Transverse colon (tissue), 4 donors: ENCODE results near the gene TAP1. TPM values are rescaled to one million over a fixed set of nuclear protein-coding genes. Genes with fewer than 3 reads are reported as not detected.

Experiments used
- DNase-seq: peaks from one replicate; pipeline ENCODE4 v3.0.0-alpha.2; 2019
- H3K27ac ChIP-seq, 4 donors: fragments of 200-600 bp; sonication (generic); 2 replicates each; pipeline ENCODE4 v1.5.1; 2016 to 2018; ENCODE audit warnings: inconsistent platforms in 4 of 4
- H3K27me3 ChIP-seq: fragments of 200-600 bp; sonication (generic); 2 replicates; pipeline ENCODE4 v1.5.1; 2017; ENCODE audit warnings: inconsistent platforms
- H3K36me3 ChIP-seq, 4 donors: fragments of 200-600 bp; sonication (generic); 2 replicates each; pipeline ENCODE4 v1.5.1; 2017 to 2019; ENCODE audit warnings: inconsistent platforms in 4 of 4
- H3K4me1 ChIP-seq, 4 donors: fragments of 200-600 bp; sonication (generic); 2 replicates each; pipeline ENCODE4 v1.5.1; 2017 to 2020; ENCODE audit warnings: inconsistent platforms in 4 of 4
- H3K4me3 ChIP-seq, 4 donors: fragments of 200-600 bp; sonication (generic); 1 replicate in 1 of 4; 2 replicates in 3 of 4; pipeline versions ENCODE4 v1.5.1 to v1.6.1; 2017 to 2019; ENCODE audit warnings: inconsistent platforms in 4 of 4
- H3K9me3 ChIP-seq, 2 donors: fragments of 200-600 bp; sonication (generic); 2 replicates each; pipeline ENCODE4 v1.5.1; 2017 to 2019; ENCODE audit warnings: inconsistent platforms in 2 of 2
- CTCF ChIP-seq, 5 experiments: fragments of 200-600 bp in 3 of 5; fragments of 450-650 bp in 2 of 5; sonication (generic) in 3 of 5; IDR thresholded peaks; 1 replicate in 2 of 5; 2 replicates in 3 of 5; pipeline ENCODE4 v1.5.1; 2016 to 2017; ENCODE audit warnings: antibody characterized with exemption in 5 of 5, inconsistent platforms in 3 of 5, mild to moderate bottlenecking in 2 of 5, moderate library complexity in 1 of 5
- EP300 ChIP-seq: sonication (generic); formaldehyde crosslinking; IDR thresholded peaks from one replicate; pipeline ENCODE4 v1.6.1; 2017; ENCODE audit warnings: antibody characterized with exemption, low read depth
- POLR2A ChIP-seq: fragments of 450-650 bp; IDR thresholded peaks from one replicate; pipeline ENCODE4 v1.6.1; 2016; ENCODE audit warnings: antibody characterized with exemption, mild to moderate bottlenecking, moderate library complexity
- POLR2AphosphoS5 ChIP-seq, 3 donors: sonication (generic); formaldehyde crosslinking; IDR thresholded peaks; one replicate each; pipeline ENCODE4 v1.6.1; 2016; ENCODE audit warnings: antibody characterized with exemption in 3 of 3
- WGBS, 2 donors: methylation state at CpG; one replicate each; pipeline ENCODE4 v1.1.5; 2018; ENCODE audit warnings: low coverage in 1 of 2; 5-methylcytosine and 5-hydroxymethylcytosine counted together
- in situ Hi-C, 4 donors: fragments of 200-750 bp; cut with MboI; loops; one replicate each; pipeline versions ENCODE4 v1.15.0 to v1.15.1; 2017; ENCODE audit warnings: low sequenced_read_pairs in 3 of 4, low pct_ligation_motif_present in 1 of 4, low pct_unique_long_range_greater_than_20kb in 1 of 4
- intact Hi-C: fragments of 100-400 bp; cut with DNase I; formaldehyde crosslinking; loops from one replicate; pipeline ENCODE4 v1.15.1; 2023; ENCODE audit warnings: low total_unique reads
- total RNA-seq, 4 donors: library from RNA; depleted of rRNA; stranded (reverse); fragments of >200 nt; gene quantifications; one replicate each; pipeline ENCODE4 v1.1.0, GENCODE V29; 2016

TAP1 gene
- total RNA-seq, 4 donors from 2014 or later: 63.2 to 87.9 (median 75.3) TPM

GRCh38 chr6:32816746-32817204 lies 36.7 kb downstream of the TAP1 start, which contains the start of gene HLA-DOB:
Gene HLA-DOB (minus strand): TSS chr6:32817002. CDS start chr6:32816951, 51 bp downstream.
- Histone ChIP-seq H3K9me3 (no peaks in the 10 kb centered on the region), H3K4me1 (no peaks in the 10 kb centered on the region), H3K27me3 (no peaks in the 10 kb centered on the region), H3K36me3 (no peaks in the 10 kb centered on the region), H3K27ac (peak within 1 kb of the TSS in 3 of 4 donors; percentile 42 to 57 (median 52)), H3K4me3 (peak within 1 kb of the TSS in 1 of 4 donors; percentile 29)
- WGBS, 2 donors: 24% methylated on average over 3 of the region's 3 CpGs; no CpG with 5 or more reads in 1 of the 2 donors
- intact Hi-C loops (no loop called here), in situ Hi-C loops (no loop called here)
- TF ChIP-seq EP300: no peak
- DNase-seq: no peak

GRCh38 chr6:32815996-32816395 lies 37.5 kb downstream of the TAP1 start:
- H3K4me3 ChIP-seq: no peak overlapping the region

DNA sequence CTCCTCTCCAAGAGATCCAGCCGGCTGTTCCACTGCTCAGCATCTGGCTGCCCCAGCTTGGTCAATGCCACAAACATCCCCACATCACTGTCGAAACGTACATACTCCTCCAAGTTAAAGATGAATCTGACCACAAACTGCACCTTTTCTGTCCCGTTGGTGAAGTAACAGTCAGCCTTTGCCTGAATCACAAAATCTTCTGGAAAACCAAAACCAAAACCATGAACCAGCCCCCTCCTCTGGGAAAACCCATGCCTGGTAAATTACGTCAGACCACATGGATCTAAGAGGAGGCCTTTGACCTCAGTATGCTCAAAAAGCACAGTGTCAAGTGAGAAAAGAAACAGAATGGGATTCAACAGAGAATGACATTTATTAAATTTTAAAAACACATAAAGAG lies 38.4 kb downstream of the TAP1 start:
- Histone ChIP-seq H3K9me3 (no peaks in the 10 kb centered on the region), H3K4me3 (no peak overlapping the region), H3K36me3 (no peaks in the 10 kb centered on the region), H3K27me3 (no peaks in the 10 kb centered on the region), H3K4me1 (no peaks in the 10 kb centered on the region), H3K27ac (peak overlapping the region in 1 of 4 donors; percentile 10)
- intact Hi-C loops: no loop called here
- no peak for DNase-seq
- WGBS, 2 donors: 59 to 83% methylated on average over 1 to 5 of the region's 5 CpGs
- in situ Hi-C loops: no loop called here
- no peak for TF ChIP-seq POLR2AphosphoS5 (IDR thresholded peaks at IDR 0.05)
- TF ChIP-seq CTCF (IDR thresholded peaks at IDR 0.05): no peak
- TF ChIP-seq EP300: no peak
- TF ChIP-seq POLR2A: no peak

More at GRCh38 chr6:32815996-32816395, 37.5 kb downstream of the TAP1 start:
- WGBS, 2 donors: 70 to 75% methylated on average over 2 of the region's 2 CpGs
- Histone ChIP-seq H3K27ac (peak overlapping the region in 1 of 4 donors; percentile 57), H3K9me3 (no peaks in the 10 kb centered on the region), H3K36me3 (no peaks in the 10 kb centered on the region), H3K27me3 (no peaks in the 10 kb centered on the region), H3K4me1 (no peaks in the 10 kb centered on the region)
- intact Hi-C loops (no loop called here), in situ Hi-C loops (no loop called here)
- TF ChIP-seq POLR2AphosphoS5 (IDR thresholded peaks at IDR 0.05) (peak in 1 of 3 donors; percentile 28), CTCF (IDR thresholded peaks at IDR 0.05) (no peak), EP300 (no peak), POLR2A (no peak)
- no peak for DNase-seq

- H3K27me3 ChIP-seq: no peaks in the 10 kb centered on the region
- H3K9me3 ChIP-seq: no peaks in the 10 kb centered on the region
- H3K4me1 ChIP-seq: no peaks in the 10 kb centered on the region
- WGBS, 2 donors: 89% methylated on average over 2 of the region's 2 CpGs; no CpG with 5 or more reads in 1 of the 2 donors
- no peak overlapping the region for H3K27ac ChIP-seq
- H3K36me3 ChIP-seq: no peaks in the 10 kb centered on the region
- intact Hi-C loops (no loop called here), in situ Hi-C loops (no loop called here)
- TF ChIP-seq POLR2AphosphoS5 (IDR thresholded peaks at IDR 0.05): no peak
- no peak for TF ChIP-seq POLR2A
- TF ChIP-seq EP300: no peak
- no peak for TF ChIP-seq CTCF (IDR thresholded peaks at IDR 0.05)
- no peak for DNase-seq
- no peak overlapping the region for H3K4me3 ChIP-seq
These were observed 39.4 kb downstream of the TAP1 start for GRCh38 chr6:32814145-32814544.

- in situ Hi-C loops (no loop called here), intact Hi-C loops (no loop called here)
- no peaks in the 10 kb centered on the region for H3K36me3 ChIP-seq
- DNase-seq: no peak
- H3K27ac ChIP-seq: no peak overlapping the region
- no peaks in the 10 kb centered on the region for H3K9me3 ChIP-seq
- no peak for TF ChIP-seq POLR2AphosphoS5 (IDR thresholded peaks at IDR 0.05)
- no peak for TF ChIP-seq EP300
- H3K4me3 ChIP-seq: no peak overlapping the region
- peaks cover 19% of the 10 kb centered on the region for H3K27me3 ChIP-seq
- WGBS, 2 donors: 13 to 42% methylated on average over 1 of the region's 1 CpG
- no peaks in the 10 kb centered on the region for H3K4me1 ChIP-seq
These were observed 44.3 kb downstream of the TAP1 start for GRCh38 chr6:32809171-32809570.
